DND-41 (cell line): ENCODE measurements around the gene HSH2D.
"Not testable (repeated sequence)": the region's sequence is repeated elsewhere in the genome, so short reads cannot be mapped to it uniquely, and the experiment has no call there.

ENCODE experiments used
- ATAC-seq: fragments of 200-7000 bp; cut with Tn5 transposase; 3 replicates; pipeline ENCODE4 v1.9.1; 2021; ENCODE audit warnings: low read depth; ENCODE audit not compliant: insufficient read depth
- DNase-seq: peaks from one replicate; pipeline ENCODE4 v3.0.0-alpha.2; 2020
- H2AFZ ChIP-seq: 2 replicates; pipeline ENCODE4 v1.6.0; 2012; ENCODE audit warnings: low read depth, low read length
- H3K27ac ChIP-seq: 2 replicates; pipeline ENCODE4 v1.5.1; 2012; ENCODE audit warnings: low read length, inconsistent platforms
- H3K27me3 ChIP-seq: fragments of 200-600 bp; sonication (generic); 2 replicates; pipeline ENCODE4 v1.6.0; 2012; ENCODE audit warnings: low read length, mild to moderate bottlenecking, inconsistent platforms; ENCODE audit not compliant: insufficient read depth, poor library complexity
- H3K36me3 ChIP-seq: 2 replicates; pipeline ENCODE4 v1.5.1; 2012; ENCODE audit warnings: low read length, inconsistent platforms; ENCODE audit not compliant: insufficient read depth
- H3K4me1 ChIP-seq: 2 replicates; pipeline ENCODE4 v1.5.1; 2012; ENCODE audit warnings: mild to moderate bottlenecking, low read length; ENCODE audit not compliant: insufficient read depth
- H3K4me2 ChIP-seq: 2 replicates; pipeline ENCODE4 v1.6.0; 2012; ENCODE audit warnings: mild to moderate bottlenecking, moderate library complexity, low read length, inconsistent platforms; ENCODE audit not compliant: insufficient read depth
- H3K4me3 ChIP-seq, 2 experiments: fragments of 200-600 bp in 1 of 2; shearing (Covaris generic) in 1 of 2; 2 replicates each; pipeline ENCODE4 v1.5.1; 2012 to 2016; ENCODE audit warnings: inconsistent platforms in 2 of 2, low read length in 2 of 2, mild to moderate bottlenecking in 2 of 2, low read depth in 1 of 2, moderate library complexity in 1 of 2
- H3K79me2 ChIP-seq: 2 replicates; pipeline ENCODE4 v1.6.0; 2012; ENCODE audit warnings: low read length, inconsistent platforms; ENCODE audit not compliant: insufficient read depth
- H3K9ac ChIP-seq: 2 replicates; pipeline ENCODE4 v1.6.0; 2012; ENCODE audit warnings: low read depth, mild to moderate bottlenecking, inconsistent platforms, low read length, moderate library complexity
- H3K9me3 ChIP-seq: 2 replicates; pipeline ENCODE4 v1.5.1; 2012; ENCODE audit warnings: low read length, moderate library complexity, mild to moderate bottlenecking, inconsistent platforms; ENCODE audit not compliant: insufficient read depth, severe bottlenecking
- H4K20me1 ChIP-seq: 2 replicates; pipeline ENCODE4 v1.6.0; 2012; ENCODE audit warnings: low read length; ENCODE audit not compliant: insufficient read depth
- EZH2 ChIP-seq: IDR thresholded peaks from 3 replicates; pipeline ENCODE4 v1.6.1; 2012; ENCODE audit warnings: borderline replicate concordance, low read depth, mild to moderate bottlenecking, moderate library complexity, low read length, inconsistent platforms; ENCODE audit not compliant: severe bottlenecking
- TF ChIP-seq, protein P1 (sequence below): IDR thresholded peaks from 2 replicates; pipeline ENCODE4 v1.5.1; 2012; ENCODE audit warnings: borderline replicate concordance, low read length, moderate library complexity, mild to moderate bottlenecking; ENCODE audit not compliant: poor library complexity, severe bottlenecking; ENCODE audit errors: extremely low read depth

HSH2D gene

DNA sequence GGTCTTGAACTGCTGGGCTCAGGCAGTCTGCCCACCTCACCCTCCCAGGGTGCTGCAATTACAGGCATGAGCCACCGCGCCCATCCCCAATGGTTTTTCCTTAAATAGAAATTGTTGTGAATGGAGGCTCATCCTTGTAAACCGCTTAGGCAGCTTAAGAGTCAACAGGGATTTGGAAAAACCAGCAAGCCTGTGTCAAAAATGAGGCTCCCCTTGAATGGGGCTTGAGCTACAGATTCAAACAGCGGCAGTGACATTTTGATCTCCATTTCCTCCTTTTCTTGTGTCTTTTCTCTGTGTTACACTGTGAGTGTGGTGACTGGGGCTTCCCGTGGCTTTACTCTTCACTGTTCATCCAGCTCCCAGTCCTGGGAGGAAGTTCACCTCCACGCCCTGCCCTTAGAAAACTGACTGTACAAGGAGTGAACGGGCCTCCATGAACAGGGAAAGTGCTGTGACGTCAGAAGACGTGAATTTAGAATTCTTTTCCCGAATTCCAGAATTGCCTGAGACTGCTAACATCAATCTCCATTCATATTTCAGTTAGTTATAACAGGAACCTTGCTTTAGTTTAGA is 47.1 kb upstream of the HSH2D start:
- Histone ChIP-seq H3K27me3 (no peaks in the 10 kb centered on the region), H3K4me3 (no peak overlapping the region), H2AFZ (no peak overlapping the region), H3K79me2 (peaks cover 2% of the 10 kb centered on the region; the same call in 1 of the 2 replicates), H3K4me2 (no peak overlapping the region), H4K20me1 (no peaks in the 10 kb centered on the region; the same call in 1 of the 2 replicates), H3K36me3 (peaks cover 91% of the 10 kb centered on the region), H3K4me1 (no peaks in the 10 kb centered on the region), H3K9ac (no peak overlapping the region), H3K9me3 (no peaks in the 10 kb centered on the region), H3K27ac (no peak overlapping the region)
- ATAC-seq: no peak
- TF ChIP-seq, protein P1, sequence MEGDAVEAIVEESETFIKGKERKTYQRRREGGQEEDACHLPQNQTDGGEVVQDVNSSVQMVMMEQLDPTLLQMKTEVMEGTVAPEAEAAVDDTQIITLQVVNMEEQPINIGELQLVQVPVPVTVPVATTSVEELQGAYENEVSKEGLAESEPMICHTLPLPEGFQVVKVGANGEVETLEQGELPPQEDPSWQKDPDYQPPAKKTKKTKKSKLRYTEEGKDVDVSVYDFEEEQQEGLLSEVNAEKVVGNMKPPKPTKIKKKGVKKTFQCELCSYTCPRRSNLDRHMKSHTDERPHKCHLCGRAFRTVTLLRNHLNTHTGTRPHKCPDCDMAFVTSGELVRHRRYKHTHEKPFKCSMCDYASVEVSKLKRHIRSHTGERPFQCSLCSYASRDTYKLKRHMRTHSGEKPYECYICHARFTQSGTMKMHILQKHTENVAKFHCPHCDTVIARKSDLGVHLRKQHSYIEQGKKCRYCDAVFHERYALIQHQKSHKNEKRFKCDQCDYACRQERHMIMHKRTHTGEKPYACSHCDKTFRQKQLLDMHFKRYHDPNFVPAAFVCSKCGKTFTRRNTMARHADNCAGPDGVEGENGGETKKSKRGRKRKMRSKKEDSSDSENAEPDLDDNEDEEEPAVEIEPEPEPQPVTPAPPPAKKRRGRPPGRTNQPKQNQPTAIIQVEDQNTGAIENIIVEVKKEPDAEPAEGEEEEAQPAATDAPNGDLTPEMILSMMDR: no peak
- TF ChIP-seq EZH2: no peak
- no peak for DNase-seq

DNA sequence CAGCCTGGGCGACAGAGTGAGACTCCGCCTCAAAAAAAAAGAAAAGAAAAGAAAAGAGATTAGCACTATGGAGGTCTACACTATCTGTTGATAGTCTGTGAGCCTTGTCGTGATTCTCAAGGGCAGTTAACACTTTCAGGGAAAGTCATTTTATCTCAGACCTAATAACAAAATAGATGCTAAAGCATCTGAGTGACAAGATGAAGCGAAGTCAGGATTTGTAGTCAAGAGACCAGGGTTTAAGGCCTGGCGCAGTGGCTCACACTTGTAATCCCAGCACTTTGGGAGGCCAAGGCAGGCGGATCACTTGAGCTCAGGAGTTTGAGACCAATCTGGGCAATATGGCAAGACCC is 45.1 kb upstream of the HSH2D start:
- H3K79me2 ChIP-seq: peaks cover 2% of the 10 kb centered on the region; the same call in 1 of the 2 replicates
- ATAC-seq: no peak

DNA sequence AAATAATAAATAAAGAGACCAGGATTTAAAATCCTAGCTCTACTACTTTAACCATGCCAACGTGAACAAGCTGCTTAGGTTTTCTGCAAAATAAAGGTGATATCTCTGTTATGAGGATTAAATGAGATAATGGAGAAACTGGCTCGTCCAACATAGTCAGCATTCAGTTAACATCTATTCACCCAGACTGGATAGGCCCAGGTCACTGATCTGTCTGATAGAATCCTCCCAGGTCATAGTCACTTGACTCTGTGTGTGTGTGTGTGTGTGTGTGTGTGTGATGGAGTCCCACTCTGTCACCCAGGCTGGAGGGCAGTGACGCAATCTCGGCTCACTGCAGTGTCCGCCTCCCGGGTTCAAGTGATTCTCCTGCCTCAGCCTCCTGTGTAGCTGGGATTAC is 44.7 kb upstream of the HSH2D start:
- DNase-seq: no peak
- Histone ChIP-seq H3K27me3 (no peaks in the 10 kb centered on the region), H4K20me1 (no peaks in the 10 kb centered on the region), H3K9me3 (no peaks in the 10 kb centered on the region), H3K4me3 (no peak overlapping the region), H3K9ac (no peak overlapping the region), H3K36me3 (peaks cover 90% of the 10 kb centered on the region), H3K79me2 (peaks cover 2% of the 10 kb centered on the region; the same call in 1 of the 2 replicates), H2AFZ (no peak overlapping the region), H3K4me2 (no peak overlapping the region), H3K27ac (no peak overlapping the region), H3K4me1 (no peaks in the 10 kb centered on the region)
- no peak for ATAC-seq
- TF ChIP-seq, protein P1: no peak
- no peak for TF ChIP-seq EZH2

More for the DNA sequence above, 45.1 kb upstream of the HSH2D start:
- Histone ChIP-seq H3K9ac (no peak overlapping the region), H3K27ac (no peak overlapping the region), H4K20me1 (no peaks in the 10 kb centered on the region), H3K4me1 (no peaks in the 10 kb centered on the region), H2AFZ (no peak overlapping the region), H3K4me2 (no peak overlapping the region), H3K9me3 (no peaks in the 10 kb centered on the region), H3K27me3 (no peaks in the 10 kb centered on the region), H3K4me3 (no peak overlapping the region), H3K36me3 (peaks cover 91% of the 10 kb centered on the region)
- DNase-seq: no peak
- TF ChIP-seq EZH2: no peak
- TF ChIP-seq, protein P1: no peak

DNA sequence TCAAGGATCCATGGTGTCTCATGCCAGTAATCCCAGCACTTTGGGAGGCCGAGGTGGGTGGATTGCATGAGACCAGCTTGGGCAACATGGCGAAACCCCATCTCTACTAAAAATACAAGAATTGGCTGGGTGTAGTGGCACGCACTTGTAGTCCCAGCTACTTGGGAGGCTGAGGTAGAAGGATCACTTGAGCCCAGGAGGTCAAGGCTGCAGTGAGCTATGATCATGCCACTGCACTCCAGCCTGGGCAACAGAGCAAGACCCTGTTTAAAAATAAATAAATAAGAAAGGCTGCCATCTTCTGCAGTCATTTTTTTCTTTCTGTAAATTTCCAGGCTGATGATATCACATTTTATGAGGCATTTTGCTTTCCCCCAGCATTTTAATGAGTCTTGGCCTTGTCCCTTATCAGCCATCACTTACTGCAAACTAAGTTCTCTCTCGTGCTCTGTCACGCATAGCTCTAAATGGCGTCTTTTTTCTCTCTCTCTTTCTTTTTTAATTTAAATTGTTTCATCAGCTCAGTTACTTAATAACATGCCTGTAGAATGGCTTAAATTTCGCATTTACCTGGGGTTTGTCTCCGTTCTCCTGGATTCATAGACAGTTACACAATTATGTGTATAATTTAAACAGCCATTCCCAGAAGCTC is 44.0 kb upstream of the HSH2D start:
- not testable (repeated sequence) for H4K20me1 ChIP-seq, ATAC-seq, H3K4me1 ChIP-seq, H3K9ac ChIP-seq, H3K79me2 ChIP-seq, H3K4me3 ChIP-seq, DNase-seq, H3K27me3 ChIP-seq, H2AFZ ChIP-seq, H3K9me3 ChIP-seq, H3K4me2 ChIP-seq, H3K27ac ChIP-seq
- H3K36me3 ChIP-seq: peaks cover 85% of the 10 kb centered on the region
